ENCODE measurements around the gene CAMTA1. TPM values are rescaled to one million over a fixed set of nuclear protein-coding genes. Genes with fewer than 3 reads are reported as not detected.

CAMTA1 gene
- total RNA-seq, 1 donor from 2014 or later = 127 TPM

- no peak for FAIRE-seq
- DNase-seq (ENCODE audit: low spot score in 2 of 2) = no peak
These were observed 550.1 kb downstream of the CAMTA1 start for GRCh38 chr1:7335224-7335879.

DNA sequence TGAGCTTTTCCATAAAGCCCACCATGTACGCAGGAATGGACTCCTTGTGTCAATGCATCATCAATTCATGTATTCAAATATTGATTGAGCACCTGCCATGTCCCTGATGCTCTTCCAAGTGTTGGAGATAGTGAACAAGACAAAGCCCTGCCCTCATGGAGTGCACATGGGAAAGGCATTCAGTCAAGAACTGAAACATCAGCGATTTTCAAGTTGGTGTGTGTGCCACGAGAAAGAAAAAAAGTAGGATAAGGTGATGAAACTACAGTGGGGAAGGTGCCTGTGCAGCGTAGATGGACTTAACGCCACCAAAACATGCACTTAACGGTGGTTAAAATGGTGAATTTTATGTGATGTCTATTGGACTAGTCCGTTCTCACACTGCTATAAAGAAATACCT is 553.2 kb downstream of the CAMTA1 start:
- no peak for DNase-seq (ENCODE audit: low spot score in 2 of 2)
- FAIRE-seq = no peak

- FAIRE-seq (no peak), DNase-seq (ENCODE audit: low spot score in 2 of 2) (no peak)
These were observed 553.8 kb downstream of the CAMTA1 start for GRCh38 chr1:7339014-7339413.

- FAIRE-seq = no peak
These were observed 554.7 kb downstream of the CAMTA1 start for GRCh38 chr1:7339953-7340352.

GRCh38 chr1:7341145-7341905 is 556.1 kb downstream of the CAMTA1 start:
- no peak for DNase-seq (ENCODE audit: low spot score in 2 of 2)
- FAIRE-seq = no peak

More at GRCh38 chr1:7339953-7340352, 554.7 kb downstream of the CAMTA1 start:
- DNase-seq (ENCODE audit: low spot score in 2 of 2) = no peak

DNA sequence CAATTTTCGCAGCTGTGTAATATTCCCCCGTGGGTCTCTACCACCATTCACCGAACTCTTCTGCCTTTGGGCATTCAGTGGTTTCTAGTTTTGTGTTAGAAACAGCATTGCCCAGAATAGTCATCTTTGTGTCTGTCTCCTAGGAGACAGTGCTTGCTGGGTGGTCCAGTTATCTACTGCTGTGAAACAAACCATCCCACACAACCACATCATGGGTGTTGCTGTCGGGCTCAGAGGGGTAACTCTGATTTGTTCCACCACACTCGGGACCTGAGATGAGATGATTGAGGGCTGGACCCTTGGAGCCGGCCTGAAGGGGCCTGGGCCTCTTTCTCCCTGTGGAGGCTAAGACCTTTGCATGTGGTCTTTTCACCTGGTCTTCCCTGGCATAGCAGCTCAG is 558.6 kb downstream of the CAMTA1 start:
- FAIRE-seq = no peak
- DNase-seq (ENCODE audit: low spot score in 2 of 2) = no peak

- DNase-seq (ENCODE audit: low spot score in 2 of 2) (no peak), FAIRE-seq (no peak)
These were observed 559.0 kb downstream of the CAMTA1 start for GRCh38 chr1:7344299-7344698.

DNA sequence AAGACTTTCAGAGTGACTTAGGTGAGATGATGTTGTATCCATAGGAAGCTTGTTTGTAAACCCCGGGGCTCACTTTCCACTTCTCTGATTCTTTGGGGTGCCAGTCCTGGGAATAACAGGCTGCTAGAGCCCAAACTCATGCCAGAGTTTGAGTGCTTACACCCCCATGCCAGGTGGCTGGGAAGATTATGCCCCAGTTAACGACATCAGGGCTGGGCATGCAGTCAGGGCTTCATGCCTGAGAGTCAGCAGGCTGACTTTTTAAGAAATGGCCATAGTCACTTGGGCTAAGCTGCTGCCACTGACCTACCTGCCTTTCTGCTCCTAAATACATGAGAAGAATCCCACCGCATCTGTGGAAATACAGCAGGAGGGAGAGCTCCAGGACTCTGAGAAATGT is 560.3 kb downstream of the CAMTA1 start:
- DNase-seq (ENCODE audit: low spot score in 2 of 2) = no peak
- FAIRE-seq = no peak

GRCh38 chr1:7346070-7346596 is 560.9 kb downstream of the CAMTA1 start:
- DNase-seq (ENCODE audit: low spot score in 2 of 2) (no peak), FAIRE-seq (no peak)

DNA sequence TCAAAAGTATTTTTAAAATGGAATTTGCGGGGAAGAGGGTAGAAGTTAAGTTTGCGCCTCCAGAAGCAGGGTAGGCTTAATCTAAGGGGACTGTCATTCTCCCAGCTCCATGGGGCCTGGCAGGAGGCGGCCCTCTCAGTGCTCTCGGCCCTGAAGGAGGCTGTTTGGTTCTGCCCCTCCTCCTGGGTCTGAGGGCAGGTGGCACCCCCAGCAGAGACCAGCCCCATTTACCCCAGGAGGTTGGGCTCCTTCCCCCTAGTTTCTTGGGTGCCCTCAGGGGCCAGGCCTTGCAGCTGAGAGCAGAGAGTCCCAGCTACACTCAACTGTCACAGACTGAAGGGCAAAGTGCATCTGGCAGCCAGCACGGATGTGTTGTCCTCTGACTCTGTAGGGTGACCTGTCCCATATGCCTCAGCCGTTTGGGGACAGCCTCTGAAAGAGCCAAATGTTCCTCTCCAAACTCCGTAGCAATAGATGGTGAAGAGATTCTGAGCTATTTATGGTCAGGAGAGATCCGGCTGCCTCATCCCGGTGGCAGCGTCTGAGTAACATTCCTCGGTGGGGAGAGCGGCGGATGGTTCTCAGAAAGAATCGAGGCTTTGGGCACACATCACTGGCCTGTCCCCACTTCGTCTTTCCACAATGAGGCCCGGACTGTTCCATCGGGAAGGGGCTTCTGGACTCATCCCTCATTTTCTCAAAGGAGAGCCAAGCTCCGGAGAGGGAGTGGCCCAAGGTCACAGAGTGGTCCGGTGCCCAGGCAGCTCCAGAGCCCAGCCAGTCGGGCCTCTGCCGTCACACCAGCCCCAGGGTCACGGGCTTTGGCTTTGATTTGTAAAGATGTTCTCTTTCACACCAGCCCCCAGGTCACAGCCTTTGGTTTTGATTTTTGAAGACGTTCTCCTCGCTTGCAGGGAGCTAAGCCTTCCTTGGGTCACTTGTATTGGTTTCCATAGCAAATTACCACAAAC is 561.6 kb downstream of the CAMTA1 start:
- FAIRE-seq = no peak
- no peak for DNase-seq (ENCODE audit: low spot score in 2 of 2)

DNA sequence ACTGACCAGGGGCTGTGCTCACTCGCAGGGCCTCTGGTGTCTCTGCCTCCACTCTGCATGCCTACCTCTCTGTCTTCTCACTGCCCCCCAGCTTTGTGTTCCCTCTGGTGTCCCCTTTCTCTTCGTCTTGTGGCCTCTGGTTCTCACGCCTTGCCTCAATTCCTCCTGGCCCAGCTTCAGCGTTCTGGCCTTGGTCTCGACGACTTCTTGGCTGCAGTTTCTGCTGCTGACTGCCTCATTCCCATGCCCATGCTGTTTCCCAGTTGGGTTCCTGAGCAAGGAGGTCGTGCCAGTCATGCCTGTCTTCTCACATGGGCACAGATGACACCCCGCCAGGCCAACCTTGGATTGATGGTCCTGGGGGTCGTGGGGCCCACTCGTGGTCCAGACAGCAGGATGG is 562.8 kb downstream of the CAMTA1 start:
- DNase-seq (ENCODE audit: low spot score in 2 of 2) (no peak), FAIRE-seq (no peak)

DNA sequence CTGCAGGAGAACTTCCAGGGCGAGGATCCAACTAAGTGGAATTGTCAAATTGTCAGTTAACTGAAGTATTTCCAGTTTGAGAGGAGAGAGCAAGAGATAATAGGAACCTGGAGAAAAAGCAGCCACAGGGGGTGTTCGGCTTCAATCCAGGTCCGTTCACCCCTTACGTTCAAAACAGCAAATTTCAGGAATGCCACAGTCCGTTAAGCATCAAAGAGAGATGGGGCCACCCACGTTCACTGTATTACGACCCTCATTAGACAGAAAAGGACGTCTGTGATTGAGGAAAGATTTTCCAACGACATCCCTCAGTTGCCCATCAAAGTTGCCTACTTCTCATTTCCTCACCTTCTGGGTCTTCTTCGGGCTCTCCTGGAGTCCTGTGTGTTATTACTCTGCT is 563.3 kb downstream of the CAMTA1 start:
- FAIRE-seq = no peak
- DNase-seq (ENCODE audit: low spot score in 2 of 2) = no peak

DNA sequence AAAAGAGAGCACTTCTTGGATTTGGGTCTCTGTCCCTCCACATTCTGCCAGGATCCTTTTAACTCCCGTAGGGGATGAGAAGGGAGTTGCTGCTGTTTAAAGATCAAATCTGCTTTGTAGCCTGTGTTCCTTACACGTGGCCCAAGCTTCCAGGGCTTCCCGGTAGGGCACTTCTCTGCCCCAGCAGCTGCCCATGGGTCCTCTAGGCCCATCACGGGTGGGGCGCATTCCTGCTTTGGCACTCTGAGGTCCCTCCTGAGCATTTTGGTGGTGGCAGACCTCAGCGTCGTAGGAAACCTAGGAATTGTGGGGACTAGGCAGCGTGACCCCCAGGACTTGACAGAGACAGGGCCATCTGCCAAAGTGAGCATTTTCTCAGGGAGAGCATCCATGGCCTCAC is 565.5 kb downstream of the CAMTA1 start:
- no peak for FAIRE-seq
- no peak for DNase-seq (ENCODE audit: low spot score in 2 of 2)

DNA sequence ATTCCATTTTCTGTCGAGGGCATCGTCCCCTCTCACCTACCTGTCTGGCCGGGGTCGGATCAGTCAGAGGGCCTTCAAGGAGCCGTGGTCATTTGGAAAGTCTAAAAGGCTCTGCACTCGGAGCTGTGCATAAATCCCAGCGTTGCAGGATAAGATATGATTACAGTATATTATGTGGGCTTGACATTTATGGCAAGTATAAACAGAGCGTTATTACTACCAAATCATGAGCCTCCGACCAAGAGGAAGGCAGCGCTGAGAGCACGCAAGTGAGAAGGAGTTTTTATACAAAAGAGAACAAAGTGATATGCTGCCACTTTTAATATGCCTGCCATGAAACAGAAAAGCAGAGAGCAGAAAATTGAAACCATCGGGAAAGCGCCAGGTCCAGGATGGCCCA is 566.4 kb downstream of the CAMTA1 start:
- FAIRE-seq (no peak), DNase-seq (ENCODE audit: low spot score in 2 of 2) (no peak)

DNA sequence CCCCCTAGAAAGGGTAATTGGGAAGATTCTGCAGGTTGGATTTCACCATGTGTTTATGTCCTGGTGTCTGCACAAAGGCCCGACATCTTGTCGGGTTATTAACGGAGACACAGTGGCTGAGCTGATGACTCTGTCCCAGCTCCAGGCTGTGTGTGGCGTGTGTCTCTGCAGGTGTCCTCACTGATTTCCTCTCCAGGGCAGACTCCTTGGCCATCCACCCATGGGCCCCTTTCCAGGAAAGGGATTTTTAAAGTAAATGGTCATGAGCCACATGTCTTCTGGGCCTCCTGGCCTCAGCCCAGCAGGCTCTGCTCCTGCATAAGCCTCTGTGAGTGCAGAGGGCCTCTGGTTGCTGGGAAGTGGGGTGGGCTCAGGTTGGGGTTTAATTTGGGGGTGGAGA is 567.1 kb downstream of the CAMTA1 start:
- DNase-seq (ENCODE audit: low spot score in 2 of 2) (no peak), FAIRE-seq (no peak)

DNA sequence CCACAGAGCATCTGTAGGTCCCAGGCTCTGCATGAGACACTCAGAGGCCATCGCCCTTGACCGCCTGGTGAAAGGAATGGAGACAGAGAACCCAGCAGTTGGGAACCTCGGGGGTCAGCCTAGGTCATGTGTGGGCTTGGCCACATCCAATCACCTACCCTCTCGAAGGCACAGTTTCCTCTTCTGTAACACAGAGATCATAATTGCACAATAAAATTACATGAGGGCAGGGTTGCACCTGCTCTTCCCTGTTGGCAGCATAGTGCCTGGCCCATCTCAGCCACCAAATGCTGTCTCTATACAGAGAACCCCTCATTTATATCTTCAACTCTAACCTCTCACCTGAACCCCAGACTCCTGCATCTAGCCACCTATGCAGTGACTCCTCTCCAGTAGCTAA is 567.7 kb downstream of the CAMTA1 start:
- FAIRE-seq = no peak
- DNase-seq (ENCODE audit: low spot score in 2 of 2) = no peak

DNA sequence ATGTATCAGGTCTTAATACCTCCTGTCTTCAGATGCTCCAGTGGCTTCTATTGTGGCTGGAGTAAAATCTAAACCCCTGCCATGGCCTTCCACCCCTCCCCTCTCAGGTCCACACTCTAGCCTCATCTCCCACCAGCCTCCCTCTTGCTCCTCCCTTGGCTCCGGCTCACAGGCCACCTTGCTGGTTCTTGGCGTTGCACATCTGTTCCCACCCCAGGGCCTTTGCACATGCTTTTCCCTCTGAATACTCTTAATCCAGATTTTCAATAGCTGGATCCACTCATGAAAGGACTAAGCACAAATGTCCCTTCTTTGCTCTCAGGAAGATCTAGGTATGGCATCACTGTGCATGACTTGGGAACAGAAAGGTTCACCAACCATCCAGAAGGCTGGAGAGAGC is 570.4 kb downstream of the CAMTA1 start:
- no peak for DNase-seq (ENCODE audit: low spot score in 2 of 2)
- no peak for FAIRE-seq

- FAIRE-seq = no peak
These were observed 570.8 kb downstream of the CAMTA1 start for GRCh38 chr1:7356079-7356478.

GRCh38 chr1:7358425-7358824 is 573.2 kb downstream of the CAMTA1 start:
- DNase-seq (ENCODE audit: low spot score in 2 of 2) (no peak), FAIRE-seq (no peak)

More at GRCh38 chr1:7356079-7356478, 570.8 kb downstream of the CAMTA1 start:
- DNase-seq (ENCODE audit: low spot score in 2 of 2) = no peak

DNA sequence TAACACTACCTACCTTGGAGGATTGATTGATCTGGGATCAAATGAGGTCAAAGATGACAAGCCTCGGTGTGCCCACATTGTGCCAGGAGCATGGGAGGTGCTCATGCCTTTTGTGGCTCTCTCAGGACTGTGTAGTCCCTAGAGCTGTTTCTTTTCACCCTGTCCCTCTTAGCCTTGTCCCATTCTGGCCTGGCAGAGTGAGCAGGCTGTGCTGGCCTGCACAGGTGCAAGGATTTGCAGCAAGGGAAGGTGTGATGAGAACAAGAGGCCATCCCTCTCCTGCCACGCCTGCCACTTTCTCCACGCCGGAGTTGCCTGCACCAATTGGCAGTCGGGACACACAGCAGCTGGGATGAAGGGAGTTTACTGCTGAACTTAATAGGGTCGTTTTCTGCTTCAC is 575.3 kb downstream of the CAMTA1 start:
- FAIRE-seq (no peak), DNase-seq (ENCODE audit: low spot score in 2 of 2) (no peak)

DNA sequence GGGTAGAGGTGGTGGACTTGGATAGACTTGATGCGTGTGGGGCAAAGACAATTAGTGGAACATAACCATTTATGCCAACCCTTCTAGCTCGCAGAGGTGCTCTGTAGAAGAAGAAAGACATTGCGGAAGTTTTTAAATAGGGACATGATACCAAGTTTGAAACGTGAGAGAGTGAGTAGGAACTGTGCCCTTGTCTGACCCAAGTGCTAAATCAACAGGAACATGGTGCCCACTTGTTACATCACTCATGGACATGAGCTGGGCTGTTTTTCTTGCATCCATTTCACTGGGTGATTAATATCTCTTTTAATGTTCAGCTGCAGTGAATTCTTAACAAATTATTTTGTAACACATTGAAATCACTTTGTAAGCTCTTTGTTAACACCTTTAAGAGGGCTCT is 577.7 kb downstream of the CAMTA1 start:
- FAIRE-seq (no peak), DNase-seq (ENCODE audit: low spot score in 2 of 2) (no peak)
